OCI-LY1 (cell line): ENCODE measurements around the gene PCDHGB6.

Source experiments
- CTCF ChIP-seq: fragments of 200-600 bp; sonication (generic), shearing (Covaris generic); IDR thresholded peaks from 2 replicates; pipeline ENCODE4 v1.5.1; 2017; ENCODE audit warnings: mild to moderate bottlenecking, antibody characterized with exemption, low read length, moderate library complexity, mixed read lengths
- EZH2 ChIP-seq: fragments of 200-600 bp; sonication (generic), shearing (Covaris generic); IDR thresholded peaks from 2 replicates; pipeline ENCODE4 v1.8.0; 2017; ENCODE audit warnings: borderline replicate concordance, mixed run types, mild to moderate bottlenecking, antibody characterized with exemption, low read length, moderate library complexity, mixed read lengths

- TF ChIP-seq CTCF (no peak), EZH2 (no peak)
Measured at GRCh38 chr5:141393267-141393666, 14.6 kb upstream of the PCDHGB6 start.
